BJ (cell line): ENCODE data around the gene HPS1. TPM values are rescaled to one million over a fixed set of nuclear protein-coding genes. Genes with fewer than 3 reads are reported as not detected.

Experiments
- CTCF ChIA-PET: fragments of 350-600 bp; formaldehyde crosslinking; extraction: SDS; loops from one replicate; lab custom pipeline; 2021; ENCODE audit warnings: antibody characterized with exemption, inconsistent platforms; lab: Yijun Ruan, JAX
- POLR2A ChIA-PET: fragments of 300-600 bp; sonication (Branson Sonifier 250); formaldehyde crosslinking; extraction: SDS; loops from one replicate; lab custom pipeline; 2021; ENCODE audit warnings: antibody characterized with exemption; lab: Charles Lee
- DNase-seq: peaks from one replicate; pipeline ENCODE4 v3.0.0-alpha.2; 2011; ENCODE audit warnings: low read depth
- H3K27me3 ChIP-seq: 2 replicates; pipeline ENCODE4 v1.6.0; 2011; ENCODE audit warnings: low read length; ENCODE audit not compliant: control insufficient read depth, insufficient read depth
- H3K36me3 ChIP-seq: 2 replicates; pipeline ENCODE4 v1.5.1; 2011; ENCODE audit warnings: low read length; ENCODE audit not compliant: control insufficient read depth, insufficient read depth
- H3K4me3 ChIP-seq: 2 replicates; pipeline ENCODE4 v1.5.1; 2011; ENCODE audit warnings: low read depth, mild to moderate bottlenecking, control low read depth, low read length
- polyA plus RNA-seq: library from polyadenylated mRNA; depleted of rRNA; stranded (reverse); fragments of >200 nt; gene quantifications from 2 replicates; pipeline ENCODE4 v1.2.3, GENCODE V29; 2011
- TF ChIP-seq, protein P1 (sequence below): IDR thresholded peaks from 2 replicates; pipeline ENCODE4 v1.5.1; 2011; ENCODE audit warnings: low read depth, mild to moderate bottlenecking, control low read depth, inconsistent platforms, low read length, moderate library complexity; ENCODE audit not compliant: insufficient read depth

The HPS1 gene
- polyA plus RNA-seq, 1 experiment, result 88.8 TPM

DNA sequence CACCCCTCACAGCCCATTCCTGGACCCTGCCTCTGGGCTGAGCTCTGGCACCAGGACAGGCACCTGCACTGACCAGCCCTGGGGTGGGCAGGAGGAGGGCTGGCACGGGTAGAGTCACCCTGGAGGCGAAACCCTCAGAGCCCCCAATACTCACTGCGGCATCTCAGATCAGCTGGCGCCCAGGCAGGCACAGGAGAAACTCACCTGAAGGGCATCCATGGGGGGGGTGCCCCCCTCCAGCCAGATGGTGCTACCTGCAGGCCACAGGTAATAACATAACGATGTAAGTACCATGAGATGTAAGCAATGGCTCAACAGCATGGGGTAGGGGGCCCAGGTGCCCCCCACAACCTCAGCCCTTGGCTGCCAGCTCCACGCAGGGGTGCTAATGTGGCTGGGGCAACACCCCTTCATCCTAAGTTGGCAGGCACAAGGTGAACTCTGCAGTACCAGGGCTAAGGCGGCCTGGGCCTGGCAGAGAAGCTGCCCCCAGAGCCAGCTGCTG lies 19.7 kb downstream of the HPS1 start:
- CTCF ChIA-PET, result interaction anchor here (0.6 to 3.9 kb wide), 5 partner anchors 8 to 168 kb away, joined by 3 to 44 read pairs (median 4); partner anchors contain the start of gene PYROXD2
- DNase-seq, result no peak
- peaks cover 31% of the 10 kb centered on the region for H3K36me3 ChIP-seq
- H3K4me3 ChIP-seq, result no peak overlapping the region
- no peaks in the 10 kb centered on the region for H3K27me3 ChIP-seq
- TF ChIP-seq, protein P1, sequence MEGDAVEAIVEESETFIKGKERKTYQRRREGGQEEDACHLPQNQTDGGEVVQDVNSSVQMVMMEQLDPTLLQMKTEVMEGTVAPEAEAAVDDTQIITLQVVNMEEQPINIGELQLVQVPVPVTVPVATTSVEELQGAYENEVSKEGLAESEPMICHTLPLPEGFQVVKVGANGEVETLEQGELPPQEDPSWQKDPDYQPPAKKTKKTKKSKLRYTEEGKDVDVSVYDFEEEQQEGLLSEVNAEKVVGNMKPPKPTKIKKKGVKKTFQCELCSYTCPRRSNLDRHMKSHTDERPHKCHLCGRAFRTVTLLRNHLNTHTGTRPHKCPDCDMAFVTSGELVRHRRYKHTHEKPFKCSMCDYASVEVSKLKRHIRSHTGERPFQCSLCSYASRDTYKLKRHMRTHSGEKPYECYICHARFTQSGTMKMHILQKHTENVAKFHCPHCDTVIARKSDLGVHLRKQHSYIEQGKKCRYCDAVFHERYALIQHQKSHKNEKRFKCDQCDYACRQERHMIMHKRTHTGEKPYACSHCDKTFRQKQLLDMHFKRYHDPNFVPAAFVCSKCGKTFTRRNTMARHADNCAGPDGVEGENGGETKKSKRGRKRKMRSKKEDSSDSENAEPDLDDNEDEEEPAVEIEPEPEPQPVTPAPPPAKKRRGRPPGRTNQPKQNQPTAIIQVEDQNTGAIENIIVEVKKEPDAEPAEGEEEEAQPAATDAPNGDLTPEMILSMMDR, result no peak
- POLR2A ChIA-PET, result interaction anchor here (0.8 kb wide), 1 partner anchor 12 kb away, joined by 3 read pairs; the partner anchor contains the start of gene PYROXD2

DNA sequence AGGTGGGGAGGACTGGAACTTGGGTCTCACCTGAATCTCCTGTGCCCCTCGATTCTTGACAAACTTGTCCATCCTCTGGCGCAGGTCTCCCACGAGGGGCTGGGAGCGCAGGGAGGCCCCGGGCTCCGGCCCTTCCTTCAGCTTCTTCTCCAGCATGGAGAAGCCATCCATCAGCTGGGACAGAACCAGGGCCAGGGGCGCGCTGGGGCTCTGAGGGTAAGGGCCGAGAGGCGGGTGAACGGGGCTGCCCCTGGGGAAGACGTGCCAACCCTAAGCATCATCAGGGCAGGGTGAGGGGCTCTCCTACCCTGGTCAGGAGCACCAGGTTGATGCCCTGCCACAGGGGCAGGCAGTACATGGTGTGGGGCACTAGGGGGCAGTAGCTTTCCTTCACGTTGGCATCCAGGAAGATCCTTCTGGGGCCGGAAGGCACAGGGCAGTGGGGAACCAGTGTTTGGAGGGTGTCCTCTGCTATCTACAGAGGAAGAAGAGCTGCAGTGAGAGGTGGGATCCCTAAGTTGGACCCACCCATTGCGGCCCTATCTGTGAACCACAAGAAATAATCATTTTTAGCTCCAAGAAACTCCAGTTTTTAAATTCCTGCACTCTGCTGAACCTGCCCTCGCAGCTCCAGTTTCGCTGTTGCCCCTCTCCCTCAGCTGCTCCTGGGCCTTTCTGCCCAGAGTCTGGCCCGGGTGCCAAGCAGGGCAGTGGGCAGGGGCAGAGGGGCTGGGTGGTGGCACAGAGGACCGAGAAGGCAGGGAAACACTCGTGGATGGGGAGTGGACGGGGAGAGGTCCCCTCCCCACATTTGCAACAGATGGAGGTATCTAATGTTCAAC lies 21.0 kb downstream of the HPS1 start:
- TF ChIP-seq, protein P1, result peak; percentile 79
- Histone ChIP-seq H3K27me3 (no peaks in the 10 kb centered on the region), H3K4me3 (no peak overlapping the region), H3K36me3 (peaks cover 23% of the 10 kb centered on the region)
- ChIA-PET POLR2A (no interaction called here), CTCF (interaction anchor here (0.5 to 3.9 kb wide), 16 partner anchors 10 to 760 kb away, joined by 3 to 44 read pairs (median 4); partner anchors contain the start of genes HPS1 and PYROXD2)
- DNase-seq, result no peak

DNA sequence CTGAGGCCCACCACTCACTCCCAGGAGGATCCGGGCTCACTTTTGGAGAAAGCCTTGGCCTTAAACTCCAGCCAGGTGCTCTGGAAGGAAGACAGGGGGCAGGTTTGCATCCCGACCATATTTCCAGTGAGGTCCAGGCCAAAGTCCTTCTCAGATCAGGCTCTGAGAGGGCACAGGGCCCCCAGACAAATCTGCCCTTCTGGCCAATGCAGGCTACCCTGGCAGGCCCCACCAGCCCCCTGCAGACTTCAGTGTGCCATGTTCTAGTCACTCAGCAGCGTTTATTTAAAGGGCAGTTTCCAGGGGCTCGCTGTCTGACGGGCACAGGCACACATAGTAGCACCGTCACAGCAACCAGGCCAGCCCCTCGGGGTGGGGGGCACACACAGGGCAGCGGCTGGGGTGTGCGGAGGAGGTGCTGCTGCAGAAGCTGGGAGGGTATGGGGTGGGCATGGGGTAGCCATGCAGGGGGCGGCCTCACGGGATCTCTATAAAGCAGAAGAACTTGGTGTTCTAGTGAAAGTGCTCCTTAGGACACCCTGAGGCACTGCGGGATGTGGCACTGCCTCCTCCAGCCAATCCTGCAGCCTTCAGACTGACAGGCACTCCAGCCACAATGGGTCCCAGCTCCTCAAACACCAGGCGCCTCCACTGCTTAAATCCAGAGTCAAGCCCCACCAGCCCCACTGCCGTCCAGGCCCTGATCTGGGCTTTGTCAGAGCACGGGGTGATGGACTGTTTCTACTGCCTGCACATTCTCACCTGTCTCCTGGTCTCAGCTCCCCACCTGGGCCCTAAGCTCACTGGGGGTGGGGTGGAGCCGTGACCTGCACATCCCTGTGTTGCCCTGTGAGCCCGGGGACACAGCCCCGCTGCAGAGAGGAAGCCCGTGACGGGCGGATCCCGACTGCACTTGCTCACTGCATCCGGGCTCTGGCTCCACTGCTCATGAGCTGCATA lies 22.2 kb downstream of the HPS1 start:
- POLR2A ChIA-PET, result no interaction called here
- CTCF ChIA-PET, result interaction anchor here (1.2 to 3.9 kb wide), 11 partner anchors 10 to 748 kb away, joined by 3 to 44 read pairs (median 5); partner anchors contain the start of genes HPS1 and PYROXD2
- Histone ChIP-seq H3K36me3 (peaks cover 15% of the 10 kb centered on the region), H3K27me3 (no peaks in the 10 kb centered on the region), H3K4me3 (no peak overlapping the region)
- DNase-seq, result no peak
- TF ChIP-seq, protein P1, result no peak

DNA sequence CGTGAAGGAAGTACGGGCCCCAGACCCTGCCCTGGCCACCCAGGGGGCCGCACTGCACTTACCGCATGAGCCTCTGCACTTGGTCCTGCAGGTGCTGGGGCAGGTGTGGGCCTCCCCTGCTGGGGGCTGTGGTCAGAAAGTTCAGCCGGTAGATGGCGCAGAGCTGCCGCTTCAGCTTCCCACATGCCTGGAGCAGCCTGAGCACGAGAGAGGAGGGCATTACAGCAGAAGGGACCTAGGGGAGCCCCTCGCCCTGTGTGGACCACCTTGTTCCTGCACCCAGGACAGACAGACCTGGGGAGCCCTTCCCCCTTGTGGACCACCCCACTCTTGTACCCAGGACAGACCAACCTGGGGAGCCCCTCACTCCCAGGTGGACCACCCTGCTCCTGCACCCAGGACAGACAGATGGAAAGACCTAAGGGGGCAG lies 23.0 kb downstream of the HPS1 start:
- Histone ChIP-seq H3K27me3 (no peaks in the 10 kb centered on the region), H3K36me3 (peaks cover 13% of the 10 kb centered on the region), H3K4me3 (no peak overlapping the region)
- no peak for DNase-seq
- ChIA-PET CTCF (interaction anchor here (1.4 to 3.9 kb wide), 4 partner anchors 8 to 114 kb away, joined by 5 to 44 read pairs (median 6); partner anchors contain the start of gene PYROXD2), POLR2A (interaction anchor here (0.7 kb wide), 1 partner anchor 110 kb away, joined by 11 read pairs; no protein-coding TSS in a partner anchor)
- TF ChIP-seq, protein P1, result no peak; the same call in 1 of the 2 replicates
